ENCODE measurements around the gene FURIN. TPM values are rescaled to one million over a fixed set of nuclear protein-coding genes. Genes with fewer than 3 reads are reported as not detected.
"Not testable (repeated sequence)": the region's sequence is repeated elsewhere in the genome, so short reads cannot be mapped to it uniquely, and the experiment has no call there.

Gene FURIN
- total RNA-seq, 4 donors from 2014 or later, result 76.7 to 159 (median 118) TPM

DNA sequence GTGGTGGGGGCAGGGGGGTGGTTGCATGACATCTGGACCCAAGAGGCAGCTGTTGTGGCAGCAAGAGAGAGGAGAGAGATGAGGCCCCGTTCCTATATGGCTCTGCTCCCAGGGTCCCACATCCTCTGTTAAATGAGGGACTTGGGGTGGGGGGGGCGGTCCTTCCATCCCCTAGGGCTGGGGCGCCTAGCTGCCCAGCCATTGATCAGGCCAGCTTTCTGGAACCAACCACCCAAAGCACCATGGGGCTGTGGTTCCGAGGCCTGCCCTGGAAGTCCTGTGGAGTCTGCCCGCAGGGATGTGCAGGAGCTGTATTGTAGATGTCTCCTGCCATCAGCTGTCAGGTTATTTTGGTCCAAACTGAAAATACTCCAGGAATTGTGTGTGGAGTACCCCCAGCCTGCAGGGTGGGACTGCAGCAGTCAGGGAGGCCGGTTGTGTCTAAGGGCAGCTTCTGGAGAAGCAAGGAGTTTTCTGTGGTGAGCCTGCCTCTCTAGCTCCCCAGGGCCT is 5.2 kb downstream of the FURIN start:
- Histone ChIP-seq H3K36me3 (peaks cover 0 to 31% of the 10 kb centered on the region in 2 donors), H3K27ac (peak overlapping the region; percentile 93 to 98 (median 96)), H3K9me3 (no peaks in the 10 kb centered on the region), H3K4me3 (peak overlapping the region; percentile 78 to 97 (median 88)), H3K27me3 (no peaks in the 10 kb centered on the region), H3K4me1 (peaks cover 30 to 42% of the 10 kb centered on the region in 2 donors)
- no peak for ATAC-seq
- DNase-seq, result no peak
- in situ Hi-C loops (cut with MboI; ENCODE audit: low sequenced_read_pairs in 4 of 4) (no loop called here), intact Hi-C loops (cut with DNase I; ENCODE audit: low total_unique reads) (loop anchor here (2.0 to 5.0 kb wide), 4 partner anchors 29 to 211 kb away; partner anchors contain the start of genes BLM and MAN2A2)
- TF ChIP-seq POLR2A (IDR thresholded peaks at IDR 0.05), result no peak
- TF ChIP-seq, protein P1, sequence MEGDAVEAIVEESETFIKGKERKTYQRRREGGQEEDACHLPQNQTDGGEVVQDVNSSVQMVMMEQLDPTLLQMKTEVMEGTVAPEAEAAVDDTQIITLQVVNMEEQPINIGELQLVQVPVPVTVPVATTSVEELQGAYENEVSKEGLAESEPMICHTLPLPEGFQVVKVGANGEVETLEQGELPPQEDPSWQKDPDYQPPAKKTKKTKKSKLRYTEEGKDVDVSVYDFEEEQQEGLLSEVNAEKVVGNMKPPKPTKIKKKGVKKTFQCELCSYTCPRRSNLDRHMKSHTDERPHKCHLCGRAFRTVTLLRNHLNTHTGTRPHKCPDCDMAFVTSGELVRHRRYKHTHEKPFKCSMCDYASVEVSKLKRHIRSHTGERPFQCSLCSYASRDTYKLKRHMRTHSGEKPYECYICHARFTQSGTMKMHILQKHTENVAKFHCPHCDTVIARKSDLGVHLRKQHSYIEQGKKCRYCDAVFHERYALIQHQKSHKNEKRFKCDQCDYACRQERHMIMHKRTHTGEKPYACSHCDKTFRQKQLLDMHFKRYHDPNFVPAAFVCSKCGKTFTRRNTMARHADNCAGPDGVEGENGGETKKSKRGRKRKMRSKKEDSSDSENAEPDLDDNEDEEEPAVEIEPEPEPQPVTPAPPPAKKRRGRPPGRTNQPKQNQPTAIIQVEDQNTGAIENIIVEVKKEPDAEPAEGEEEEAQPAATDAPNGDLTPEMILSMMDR (IDR thresholded peaks at IDR 0.05 in 4 of 5, conservative IDR thresholded peaks at IDR 0.05 in 1 of 5), result no peak

DNA sequence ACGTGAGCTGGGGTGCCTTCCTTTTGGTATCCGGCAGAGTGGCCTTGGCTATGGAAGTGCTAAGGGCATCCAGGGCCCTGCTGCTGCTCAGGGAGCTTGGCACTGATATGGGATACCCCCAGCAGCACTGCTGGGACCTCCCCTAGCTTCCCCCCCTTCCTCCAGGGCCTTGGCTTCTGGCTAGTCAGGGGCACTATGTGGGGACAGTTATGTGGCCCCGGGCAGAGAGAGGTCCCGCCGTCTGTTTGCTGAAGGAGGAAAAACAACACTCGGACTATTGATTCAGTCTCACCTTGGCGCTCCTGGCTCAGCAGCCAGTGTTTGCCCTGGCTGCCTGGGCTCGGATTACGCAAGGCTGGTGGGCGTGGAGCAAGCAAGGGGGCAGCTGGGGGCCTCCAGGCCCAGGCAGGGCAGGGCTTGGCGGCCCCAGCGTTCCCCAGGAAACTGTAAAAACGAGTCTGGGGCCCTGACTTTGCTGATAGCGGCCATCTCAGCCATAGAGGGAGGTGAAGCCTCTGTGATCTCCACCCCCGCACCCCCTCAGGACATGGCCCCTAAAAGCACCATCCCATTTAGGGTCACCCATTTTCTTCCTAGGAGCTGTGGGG is 5.7 kb downstream of the FURIN start:
- H3K4me3 ChIP-seq, result peak overlapping the region in 3 of 4 donors; percentile 79 to 97 (median 96)

DNA sequence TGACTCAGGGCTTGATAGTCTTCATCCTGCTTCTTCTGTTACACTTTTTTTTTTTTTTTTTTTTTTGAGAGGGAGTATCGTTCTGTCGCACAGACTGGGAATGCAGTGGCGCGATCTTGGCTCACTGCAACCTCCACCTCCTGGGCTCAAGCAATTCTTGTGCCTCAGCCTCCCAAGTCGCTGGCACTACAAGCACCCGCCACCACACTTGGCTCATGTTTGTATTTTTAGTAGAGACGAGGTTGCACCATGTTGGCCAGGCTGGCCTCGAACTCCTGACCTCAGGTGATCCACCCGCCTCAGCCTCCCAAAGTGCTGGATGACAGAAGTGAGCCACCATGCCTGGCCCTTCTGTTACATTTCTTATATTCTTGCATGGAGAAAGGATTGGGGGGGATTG is 6.6 kb downstream of the FURIN start:
- H3K27ac ChIP-seq, DNase-seq, H3K27me3 ChIP-seq, H3K4me3 ChIP-seq, ATAC-seq, H3K9me3 ChIP-seq: not testable (repeated sequence)
- H3K4me1 ChIP-seq, result peaks cover 23 to 30% of the 10 kb centered on the region in 2 donors
- intact Hi-C loops (cut with DNase I; ENCODE audit: low total_unique reads), result loop anchor here (5.0 kb wide), 1 partner anchor 213 kb away; no protein-coding TSS in a partner anchor
- H3K36me3 ChIP-seq, result peaks cover 0 to 45% of the 10 kb centered on the region in 2 donors
- in situ Hi-C loops (cut with MboI; ENCODE audit: low sequenced_read_pairs in 4 of 4), result loop anchor here (25.0 kb wide), 3 partner anchors 163 to 563 kb away; partner anchors contain the start of gene BLM (in 2 of the 4)

More for the DNA sequence above, 5.7 kb downstream of the FURIN start:
- ATAC-seq, result no peak
- Histone ChIP-seq H3K9me3 (no peaks in the 10 kb centered on the region), H3K36me3 (peaks cover 0 to 36% of the 10 kb centered on the region in 2 donors), H3K4me1 (peaks cover 24 to 38% of the 10 kb centered on the region in 2 donors), H3K27me3 (no peaks in the 10 kb centered on the region), H3K27ac (peak overlapping the region; percentile 93 to 98 (median 96))
- DNase-seq, result no peak
- in situ Hi-C loops (cut with MboI; ENCODE audit: low sequenced_read_pairs in 4 of 4) (no loop called here), intact Hi-C loops (cut with DNase I; ENCODE audit: low total_unique reads) (loop anchor here (2.0 to 5.0 kb wide), 4 partner anchors 29 to 212 kb away; partner anchors contain the start of genes BLM and MAN2A2)
- TF ChIP-seq, protein P1 (IDR thresholded peaks at IDR 0.05 in 4 of 5, conservative IDR thresholded peaks at IDR 0.05 in 1 of 5), result no peak
- no peak for TF ChIP-seq POLR2A (IDR thresholded peaks at IDR 0.05)

DNA sequence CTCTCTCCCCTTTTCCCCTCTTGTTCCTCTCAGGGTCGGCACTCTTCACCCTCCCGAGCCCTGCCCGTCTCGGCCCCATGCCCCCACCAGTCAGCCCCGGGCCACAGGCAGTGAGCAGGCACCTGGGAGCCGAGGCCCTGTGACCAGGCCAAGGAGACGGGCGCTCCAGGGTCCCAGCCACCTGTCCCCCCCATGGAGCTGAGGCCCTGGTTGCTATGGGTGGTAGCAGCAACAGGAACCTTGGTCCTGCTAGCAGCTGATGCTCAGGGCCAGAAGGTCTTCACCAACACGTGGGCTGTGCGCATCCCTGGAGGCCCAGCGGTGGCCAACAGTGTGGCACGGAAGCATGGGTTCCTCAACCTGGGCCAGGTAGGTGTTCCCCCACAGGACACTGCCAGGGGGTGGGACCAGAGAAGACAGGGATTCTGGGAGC is 7.2 kb downstream of the FURIN start:
- Histone ChIP-seq H3K4me3 (no peak overlapping the region), H3K9me3 (no peaks in the 10 kb centered on the region), H3K27me3 (no peaks in the 10 kb centered on the region), H3K4me1 (peaks cover 23 to 24% of the 10 kb centered on the region in 2 donors), H3K36me3 (peaks cover 0 to 51% of the 10 kb centered on the region in 2 donors), H3K27ac (no peak overlapping the region)
- in situ Hi-C loops (cut with MboI; ENCODE audit: low sequenced_read_pairs in 4 of 4) (loop anchor here (25.0 kb wide), 3 partner anchors 163 to 563 kb away; partner anchors contain the start of gene BLM (in 2 of the 4)), intact Hi-C loops (cut with DNase I; ENCODE audit: low total_unique reads) (no loop called here)
- no peak for DNase-seq
- ATAC-seq, result no peak
- no peak for TF ChIP-seq POLR2A (IDR thresholded peaks at IDR 0.05)
- TF ChIP-seq, protein P1 (IDR thresholded peaks at IDR 0.05 in 4 of 5, conservative IDR thresholded peaks at IDR 0.05 in 1 of 5), result no peak

DNA sequence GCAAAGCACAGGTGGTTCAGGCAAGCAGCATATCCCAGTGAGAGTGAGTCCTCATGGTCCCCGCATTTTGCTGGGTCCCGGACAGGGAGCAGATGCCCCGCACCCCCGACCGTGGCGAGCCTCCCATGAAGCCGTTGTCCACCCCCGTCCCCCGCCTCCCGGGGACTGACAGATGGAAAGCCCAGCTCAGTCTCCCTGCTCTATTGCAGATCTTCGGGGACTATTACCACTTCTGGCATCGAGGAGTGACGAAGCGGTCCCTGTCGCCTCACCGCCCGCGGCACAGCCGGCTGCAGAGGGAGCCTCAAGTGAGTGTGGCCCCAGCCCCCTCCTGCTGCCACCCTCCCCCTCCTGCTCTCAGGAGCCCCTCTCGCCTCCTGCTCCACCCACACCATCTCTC is 7.7 kb downstream of the FURIN start:
- Histone ChIP-seq H3K36me3 (peaks cover 0 to 56% of the 10 kb centered on the region in 2 donors), H3K4me3 (no peak overlapping the region), H3K9me3 (no peaks in the 10 kb centered on the region), H3K27ac (no peak overlapping the region), H3K4me1 (peaks cover 22 to 23% of the 10 kb centered on the region in 2 donors), H3K27me3 (no peaks in the 10 kb centered on the region)
- in situ Hi-C loops (cut with MboI; ENCODE audit: low sequenced_read_pairs in 4 of 4), result loop anchor here (25.0 kb wide), 3 partner anchors 164 to 564 kb away; partner anchors contain the start of gene BLM (in 2 of the 4)
- intact Hi-C loops (cut with DNase I; ENCODE audit: low total_unique reads), result no loop called here
- TF ChIP-seq, protein P1 (IDR thresholded peaks at IDR 0.05 in 4 of 5, conservative IDR thresholded peaks at IDR 0.05 in 1 of 5), result no peak
- TF ChIP-seq POLR2A (IDR thresholded peaks at IDR 0.05), result no peak
- DNase-seq (no peak), ATAC-seq (no peak)

Data from gastrocnemius medialis (tissue), 4 donors.